Ramos (cell line): ENCODE data around the gene TAS2R30.
"Not testable (repeated sequence)": the region's sequence is repeated elsewhere in the genome, so short reads cannot be mapped to it uniquely, and the experiment has no call there.

ENCODE experiments used
- in situ Hi-C: fragments of 300-500 bp; cut with MboI; formaldehyde crosslinking; loops from one replicate; pipeline ENCODE4 v1.14.3; 2022; ENCODE audit warnings: low sequenced_read_pairs; ENCODE audit not compliant: unreplicated experiment

The TAS2R30 gene

DNA sequence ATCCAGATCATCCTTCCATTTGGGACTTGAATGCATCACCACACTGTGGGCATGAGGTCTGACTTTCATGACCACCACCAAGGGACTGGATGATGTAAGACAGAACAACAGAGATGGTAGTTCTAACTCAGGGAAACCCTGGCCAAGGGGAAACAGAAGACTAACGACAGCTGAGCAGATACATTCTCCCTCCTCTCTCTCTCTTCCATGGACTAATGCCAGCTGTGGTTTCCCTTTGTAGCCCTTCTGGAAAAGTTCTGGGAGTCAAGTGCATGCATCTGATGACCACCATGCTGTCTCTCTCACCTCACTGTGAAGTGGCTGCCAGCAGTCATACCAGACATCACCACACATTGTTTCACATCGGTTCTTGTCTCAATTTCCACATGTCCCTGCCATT, 3.4 kb downstream of the TAS2R30 start:
- in situ Hi-C loops: no loop called here

DNA sequence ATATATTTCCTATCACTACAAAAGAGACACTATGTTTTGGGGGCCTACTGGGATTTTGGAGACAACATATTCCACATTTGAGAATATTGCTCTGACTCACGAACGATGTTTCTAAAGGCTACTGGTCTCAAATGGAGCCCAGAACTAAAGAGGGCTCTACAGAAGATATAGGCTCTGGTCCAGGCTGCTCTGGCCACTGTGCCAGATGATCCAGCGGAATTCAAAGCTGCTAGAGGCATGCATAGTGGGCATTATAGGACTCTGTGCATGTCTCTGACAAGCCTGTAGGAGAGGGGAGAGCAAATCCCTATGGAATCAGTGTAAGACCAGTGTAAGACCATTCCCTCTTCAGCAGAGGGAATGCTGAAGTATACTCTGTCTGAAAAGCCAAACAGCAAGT, 4.1 kb downstream of the TAS2R30 start:
- in situ Hi-C loops: no loop called here

DNA sequence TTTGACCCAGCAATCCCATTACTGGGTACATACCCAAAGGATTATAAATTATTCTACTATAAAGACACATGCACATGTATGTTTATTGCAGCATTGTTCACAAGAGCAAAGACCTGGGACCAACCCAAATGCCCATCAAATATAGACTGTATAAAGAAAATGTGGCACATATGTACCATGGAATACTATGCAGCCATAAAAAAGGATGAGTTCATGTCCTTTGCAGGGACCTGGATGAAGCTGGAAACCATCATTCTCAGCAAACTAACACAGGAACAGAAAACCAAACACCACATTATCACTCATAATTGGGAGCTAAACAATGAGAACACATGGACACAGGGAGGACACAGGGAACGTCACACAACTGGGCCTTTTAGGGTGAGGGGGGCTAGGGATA, 20.3 kb downstream of the TAS2R30 start:
- in situ Hi-C loops: not testable (repeated sequence)

DNA sequence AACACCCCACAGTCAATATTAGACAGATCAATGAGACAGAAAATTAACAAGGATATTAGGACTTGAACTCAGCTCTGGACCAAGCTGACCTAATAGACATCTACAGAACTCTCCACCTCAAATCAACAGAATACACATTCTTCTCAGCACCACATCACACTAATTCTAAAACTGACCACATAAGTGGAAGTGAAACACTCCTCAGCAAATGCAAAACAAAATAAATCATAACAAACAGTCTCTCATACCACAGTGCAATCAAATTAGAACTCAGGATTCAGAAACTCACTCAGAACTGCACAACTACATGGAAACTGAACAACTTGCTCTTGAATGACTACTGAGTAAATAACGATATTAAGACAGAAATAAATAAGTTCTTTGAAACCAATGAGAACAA, 23.2 kb downstream of the TAS2R30 start:
- in situ Hi-C loops: not testable (repeated sequence)

DNA sequence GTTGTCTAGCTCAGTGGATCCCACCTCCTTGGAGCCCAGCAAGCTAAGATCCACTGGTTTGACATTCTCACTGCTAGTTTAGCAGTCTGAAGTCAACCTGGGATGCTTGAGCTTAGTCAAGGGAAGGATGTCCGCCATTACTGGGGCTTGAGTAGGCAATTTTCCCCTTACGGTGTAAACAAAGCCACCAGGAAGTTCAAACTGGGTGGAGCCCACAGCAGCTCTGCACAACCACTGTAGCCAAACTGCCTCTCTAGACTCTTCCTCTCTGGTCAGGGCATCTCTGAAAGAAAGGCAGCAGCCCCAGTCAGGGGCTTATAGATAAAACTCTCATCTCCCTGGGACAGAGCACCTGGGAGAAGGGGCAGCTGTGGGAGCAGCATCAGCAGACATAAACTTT, 25.6 kb downstream of the TAS2R30 start:
- in situ Hi-C loops: no loop called here

DNA sequence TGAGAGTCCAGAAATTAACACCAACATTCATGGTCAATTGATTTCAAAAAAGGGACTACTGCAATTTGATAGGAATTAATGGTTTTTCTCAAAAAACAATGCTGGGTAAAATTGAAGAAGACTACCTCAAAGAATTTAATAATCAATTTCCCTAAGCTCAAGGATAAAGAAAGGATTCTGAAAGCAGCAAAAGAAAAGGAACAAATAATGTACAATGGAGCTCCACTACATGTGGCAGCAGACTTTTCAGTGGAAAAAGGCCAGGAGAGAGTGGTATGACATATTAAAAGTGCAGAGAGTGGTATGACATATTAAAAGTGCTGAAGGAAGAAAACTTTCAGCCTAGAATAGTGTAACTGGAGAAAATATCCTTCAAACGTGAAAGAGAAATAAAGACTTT, 26.7 kb downstream of the TAS2R30 start:
- in situ Hi-C loops: no loop called here

DNA sequence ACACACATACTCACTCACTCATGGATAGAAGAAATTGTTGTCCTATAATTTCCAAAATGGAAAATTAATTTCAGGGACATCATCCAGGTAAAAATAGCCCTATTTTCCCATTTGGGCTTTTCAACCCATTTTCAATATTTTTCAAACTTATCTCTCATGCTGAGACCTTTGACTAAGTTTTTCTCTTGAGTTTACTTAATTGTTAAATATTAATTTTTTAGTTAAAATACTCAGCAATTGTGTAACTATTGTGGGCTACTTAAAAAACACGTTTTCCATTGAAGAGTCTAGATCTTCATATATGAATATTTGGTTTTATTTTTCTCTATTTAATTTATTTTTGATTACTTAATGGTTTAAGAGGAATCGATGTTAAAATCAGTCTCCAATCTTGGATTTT, 28.2 kb downstream of the TAS2R30 start:
- in situ Hi-C loops: no loop called here

DNA sequence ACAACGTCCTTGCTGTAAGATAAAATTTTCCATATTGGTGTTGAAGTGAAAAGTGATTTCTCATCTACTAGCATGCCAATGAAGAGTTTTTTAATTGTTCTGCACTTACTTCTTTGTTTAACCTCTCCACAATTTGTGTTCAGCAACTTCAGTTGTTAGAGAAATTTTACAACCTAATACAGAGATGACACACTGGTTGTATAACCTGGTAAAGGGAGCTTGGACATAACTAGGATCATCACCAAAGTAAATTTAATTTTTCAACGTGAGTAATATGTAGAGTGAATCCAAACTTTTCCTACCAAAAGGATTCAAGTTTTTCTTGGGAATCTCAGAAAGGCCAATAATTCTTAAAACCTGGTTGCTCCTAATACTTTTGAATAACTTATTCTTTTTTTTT, 28.9 kb downstream of the TAS2R30 start:
- in situ Hi-C loops: no loop called here

DNA sequence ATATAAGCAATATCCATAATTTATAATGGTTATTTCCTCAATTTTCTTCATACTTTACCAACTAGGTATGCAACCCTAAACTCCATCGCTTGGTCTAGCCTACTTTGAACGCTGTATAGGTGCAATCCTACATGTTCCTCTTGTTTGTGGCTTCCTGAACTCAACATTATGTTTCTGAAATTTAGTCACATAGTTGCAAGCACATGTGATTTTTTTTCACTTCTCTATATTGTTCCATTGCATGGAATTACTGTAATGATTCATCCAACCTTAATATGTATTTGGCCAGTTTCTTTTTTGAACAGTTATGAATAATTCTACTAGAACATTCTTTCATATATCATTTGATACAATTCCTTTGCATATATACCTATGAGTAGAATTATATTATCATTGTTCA, 39.5 kb downstream of the TAS2R30 start:
- in situ Hi-C loops: loop anchor here (5.0 kb wide), 1 partner anchor 58 kb away; no protein-coding TSS in a partner anchor

DNA sequence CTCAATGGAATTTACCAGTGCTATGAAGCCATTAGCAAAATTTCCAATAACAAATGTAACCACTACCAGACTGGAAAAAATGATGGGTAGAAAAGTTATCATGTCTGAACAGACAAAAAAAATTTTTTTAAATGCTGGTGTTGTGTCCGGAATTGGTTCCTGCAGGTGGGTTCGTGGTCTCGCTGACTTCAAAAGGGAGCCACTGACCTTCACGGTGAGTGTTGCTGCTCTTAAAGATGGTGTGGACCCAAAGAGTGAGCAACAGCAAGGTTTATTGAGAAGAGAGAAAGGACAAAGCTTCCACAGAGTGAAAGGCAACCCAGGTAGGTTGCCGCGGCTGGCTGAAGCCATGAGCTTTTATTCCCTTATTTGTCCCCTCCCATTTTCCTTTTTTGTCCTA, 42.3 kb downstream of the TAS2R30 start, which contains the start of gene TAS2R43:
Gene TAS2R43, minus strand, starts transcription at position 186 of the 400 bp plus-strand sequence. Its CDS starts 84 bp downstream, at position 102.
- in situ Hi-C loops: loop anchor here (5.0 kb wide), 1 partner anchor 55 kb away; no protein-coding TSS in a partner anchor

DNA sequence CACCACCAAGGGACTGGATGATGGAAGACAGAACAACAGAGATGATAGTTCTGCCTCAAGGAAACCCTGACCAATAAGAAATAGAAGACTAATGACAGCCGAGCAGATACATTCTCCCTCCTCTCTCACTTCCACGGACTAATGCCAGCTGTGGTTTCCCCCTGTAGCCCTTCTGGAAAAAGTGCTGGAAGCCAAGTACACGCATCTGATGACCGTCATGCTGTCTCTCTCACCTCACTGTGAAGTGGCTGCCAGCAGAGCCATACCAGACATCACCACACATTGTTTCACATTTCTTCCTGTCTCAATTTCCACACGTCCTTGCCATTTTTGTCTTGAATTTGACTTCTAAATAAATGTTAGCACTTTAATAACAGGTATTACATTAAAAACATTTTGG, 45.2 kb downstream of the TAS2R30 start:
- in situ Hi-C loops: no loop called here

DNA sequence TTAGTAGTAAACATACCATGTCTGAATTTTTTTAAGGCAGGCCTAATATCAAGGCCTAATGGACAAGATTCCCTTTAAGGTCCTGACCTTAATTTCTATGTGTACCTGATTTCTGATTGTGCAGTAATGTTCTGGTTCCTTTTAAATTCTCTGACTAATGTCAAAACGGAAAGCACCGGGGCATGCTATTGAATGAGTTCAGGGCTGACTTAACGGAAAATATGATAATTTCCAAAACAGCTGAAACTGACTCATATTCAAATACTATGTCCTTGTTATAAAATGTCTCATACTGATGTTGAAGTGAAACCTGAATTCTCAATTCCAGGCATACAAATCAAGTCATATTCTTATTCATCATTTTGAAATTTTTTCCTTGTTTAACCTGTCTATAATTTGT, 49.0 kb downstream of the TAS2R30 start:
- in situ Hi-C loops: no loop called here
